Measurements from ENCODE around the gene ATF3.
"Not testable (repeated sequence)": the region's sequence is repeated elsewhere in the genome, so short reads cannot be mapped to it uniquely, and the experiment has no call there.

Gene ATF3

GRCh38 chr1:212655668-212656440, 47.3 kb downstream of the ATF3 start:
- no peak for DNase-seq

- no peak for DNase-seq
Observed at GRCh38 chr1:212656730-212657129, 48.2 kb downstream of the ATF3 start.

- DNase-seq: not testable (repeated sequence)
Observed at GRCh38 chr1:212658250-212658649, 49.7 kb downstream of the ATF3 start.

- DNase-seq: no peak
Observed at GRCh38 chr1:212664409-212665199, 56.0 kb downstream of the ATF3 start.

- DNase-seq: peak; percentile 70
Observed at GRCh38 chr1:212665241-212666115, 56.9 kb downstream of the ATF3 start.

GRCh38 chr1:212666116-212666775, 57.7 kb downstream of the ATF3 start:
- DNase-seq: no peak

- peak; percentile 58 for DNase-seq
Observed at GRCh38 chr1:212667223-212668139, 58.9 kb downstream of the ATF3 start.

- DNase-seq: no peak
Observed at GRCh38 chr1:212668477-212668876, 59.9 kb downstream of the ATF3 start.

- no peak for DNase-seq
Observed at GRCh38 chr1:212669102-212669501, 60.5 kb downstream of the ATF3 start.

GRCh38 chr1:212669600-212669999, 61.0 kb downstream of the ATF3 start:
- no peak for DNase-seq

- no peak for DNase-seq
Observed at GRCh38 chr1:212670301-212670700, 61.7 kb downstream of the ATF3 start.
